ENCODE results near the gene ILKAP.

- TF ChIP-seq, protein P1, sequence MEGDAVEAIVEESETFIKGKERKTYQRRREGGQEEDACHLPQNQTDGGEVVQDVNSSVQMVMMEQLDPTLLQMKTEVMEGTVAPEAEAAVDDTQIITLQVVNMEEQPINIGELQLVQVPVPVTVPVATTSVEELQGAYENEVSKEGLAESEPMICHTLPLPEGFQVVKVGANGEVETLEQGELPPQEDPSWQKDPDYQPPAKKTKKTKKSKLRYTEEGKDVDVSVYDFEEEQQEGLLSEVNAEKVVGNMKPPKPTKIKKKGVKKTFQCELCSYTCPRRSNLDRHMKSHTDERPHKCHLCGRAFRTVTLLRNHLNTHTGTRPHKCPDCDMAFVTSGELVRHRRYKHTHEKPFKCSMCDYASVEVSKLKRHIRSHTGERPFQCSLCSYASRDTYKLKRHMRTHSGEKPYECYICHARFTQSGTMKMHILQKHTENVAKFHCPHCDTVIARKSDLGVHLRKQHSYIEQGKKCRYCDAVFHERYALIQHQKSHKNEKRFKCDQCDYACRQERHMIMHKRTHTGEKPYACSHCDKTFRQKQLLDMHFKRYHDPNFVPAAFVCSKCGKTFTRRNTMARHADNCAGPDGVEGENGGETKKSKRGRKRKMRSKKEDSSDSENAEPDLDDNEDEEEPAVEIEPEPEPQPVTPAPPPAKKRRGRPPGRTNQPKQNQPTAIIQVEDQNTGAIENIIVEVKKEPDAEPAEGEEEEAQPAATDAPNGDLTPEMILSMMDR (IDR thresholded peaks at IDR 0.05; ENCODE audit: insufficient read depth, low read length, poor library complexity, severe bottlenecking): no peak
- TF ChIP-seq EZH2phosphoT487 (conservative IDR thresholded peaks at IDR 0.05; ENCODE audit: low read length): no peak
Observed at GRCh38 chr2:238146884-238147544, 56.5 kb downstream of the ILKAP start.

Data from SU-DHL-6 (cell line).